Suprapubic skin (tissue), 3 donors: ENCODE results near the gene ZCCHC13.

ENCODE experiments used
- CTCF ChIP-seq, 2 donors: fragments of 200-600 bp in 1 of 2; fragments of 450-650 bp in 1 of 2; sonication (generic) in 1 of 2; IDR thresholded peaks; one replicate each; pipeline ENCODE4 v1.5.1; 2016 to 2019; ENCODE audit warnings: antibody characterized with exemption in 2 of 2, mild to moderate bottlenecking in 1 of 2, moderate library complexity in 1 of 2
- EP300 ChIP-seq: sonication (generic); formaldehyde crosslinking; IDR thresholded peaks from one replicate; pipeline ENCODE4 v1.6.1; 2017; ENCODE audit warnings: antibody characterized with exemption
- POLR2A ChIP-seq, 2 donors: fragments of 450-650 bp; IDR thresholded peaks; one replicate each; pipeline ENCODE4 v1.6.1; 2017; ENCODE audit warnings: antibody characterized with exemption in 2 of 2, mild to moderate bottlenecking in 2 of 2, moderate library complexity in 2 of 2

GRCh38 chrX:74343343-74344279, 39.6 kb downstream of the ZCCHC13 start:
- TF ChIP-seq CTCF (IDR thresholded peaks at IDR 0.05) (peak; percentile 7 to 31), EP300 (no peak), POLR2A (IDR thresholded peaks at IDR 0.05) (no peak)
